ENCODE data around the gene BTBD19.
A peak's percentile ranks its signal among the peaks of the same experiment; 100 is the strongest.
"Not testable (repeated sequence)": the region's sequence is repeated elsewhere in the genome, so short reads cannot be mapped to it uniquely, and the experiment has no call there.

The BTBD19 gene, protein sequence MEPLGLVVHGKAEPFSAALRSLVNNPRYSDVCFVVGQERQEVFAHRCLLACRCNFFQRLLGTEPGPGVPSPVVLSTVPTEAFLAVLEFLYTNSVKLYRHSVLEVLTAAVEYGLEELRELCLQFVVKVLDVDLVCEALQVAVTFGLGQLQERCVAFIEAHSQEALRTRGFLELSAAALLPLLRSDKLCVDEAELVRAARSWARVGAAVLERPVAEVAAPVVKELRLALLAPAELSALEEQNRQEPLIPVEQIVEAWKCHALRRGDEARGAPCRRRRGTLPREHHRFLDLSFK

DNA sequence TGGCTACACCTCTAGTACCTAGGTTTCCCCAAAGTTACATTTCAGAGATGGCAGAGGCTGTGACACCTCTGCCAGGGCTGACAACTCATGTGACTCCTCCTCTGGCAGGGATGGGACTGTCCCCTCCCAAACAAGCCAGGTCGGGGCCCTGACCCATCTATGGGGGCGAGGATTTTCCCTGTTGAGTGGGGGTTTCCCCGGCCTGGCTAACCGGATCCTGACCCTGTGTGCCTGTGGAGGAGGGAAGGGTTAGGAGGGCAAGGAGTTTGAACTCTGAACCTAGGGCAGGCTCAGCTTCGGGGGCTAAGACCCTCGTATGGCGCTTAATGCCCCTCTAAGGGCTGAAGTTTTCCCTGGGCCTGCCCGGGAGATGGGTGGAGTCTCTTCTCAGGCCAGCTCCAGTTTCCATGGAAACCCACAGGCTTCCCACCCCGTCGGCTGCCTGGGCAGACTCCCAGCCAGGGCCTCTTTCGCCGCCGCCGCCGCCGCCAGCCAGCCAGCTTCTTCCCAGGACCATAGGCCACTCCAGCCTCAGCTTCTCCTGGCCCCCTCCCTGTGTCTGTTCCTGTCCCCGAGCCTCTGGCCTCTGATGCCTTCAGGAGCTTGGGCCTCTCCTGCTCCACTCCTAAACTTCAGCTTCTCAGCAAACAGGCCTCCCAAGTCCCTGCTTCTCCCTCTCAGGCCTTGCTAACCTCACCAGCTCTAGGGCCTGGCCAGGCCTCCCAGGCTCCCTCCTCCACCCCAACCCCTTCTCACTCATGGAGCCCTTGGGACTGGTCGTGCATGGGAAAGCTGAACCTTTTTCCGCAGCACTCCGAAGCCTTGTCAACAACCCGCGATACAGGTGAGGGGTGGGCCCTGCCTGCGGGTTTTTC, at the start of gene BTBD19:
BTBD19 (plus strand) TSS at position 461 of the 875 bp plus-strand sequence; CDS start at position 759, 298 bp downstream.
- peak; percentile 84 for DNase-seq

DNA sequence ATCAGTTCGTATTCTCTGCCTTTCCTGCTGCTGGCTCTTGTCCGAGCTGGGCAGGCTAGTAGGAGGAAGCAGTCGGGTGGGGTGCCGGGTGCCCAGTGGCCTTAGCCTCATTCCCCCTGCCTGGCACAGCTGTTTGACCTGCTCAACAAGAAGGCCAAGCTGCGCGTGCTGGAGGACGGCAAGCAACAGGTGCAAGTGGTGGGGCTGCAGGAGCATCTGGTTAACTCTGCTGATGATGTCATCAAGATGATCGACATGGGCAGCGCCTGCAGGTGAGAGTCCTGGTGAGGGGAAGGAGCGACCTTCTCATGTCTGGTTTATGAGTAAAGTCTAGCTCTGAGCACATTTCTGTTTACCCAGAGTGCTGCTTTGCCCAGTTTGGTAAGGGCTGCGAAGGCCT, 49.2 kb upstream of the BTBD19 start:
- no peak for DNase-seq

DNA sequence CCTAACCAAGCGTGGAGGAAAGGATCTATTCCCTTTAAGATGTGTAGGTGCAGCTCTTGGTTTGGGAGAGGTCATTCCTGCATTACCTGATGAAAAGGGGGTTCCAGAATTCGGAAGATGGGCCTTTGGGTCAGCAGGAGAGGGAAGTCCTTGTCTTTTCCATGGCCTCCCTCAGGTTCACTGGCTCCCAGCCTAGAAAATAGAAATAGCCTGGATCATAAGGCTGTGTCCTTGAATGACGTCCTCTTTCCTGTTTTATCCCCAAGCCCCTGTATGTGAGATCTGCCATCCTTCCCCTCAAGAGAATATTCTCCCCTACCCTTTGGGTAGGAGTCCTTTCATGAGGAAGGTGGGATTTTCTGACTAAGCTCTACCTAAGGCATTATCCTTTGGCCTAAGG, 47.4 kb upstream of the BTBD19 start:
- DNase-seq: no peak

DNA sequence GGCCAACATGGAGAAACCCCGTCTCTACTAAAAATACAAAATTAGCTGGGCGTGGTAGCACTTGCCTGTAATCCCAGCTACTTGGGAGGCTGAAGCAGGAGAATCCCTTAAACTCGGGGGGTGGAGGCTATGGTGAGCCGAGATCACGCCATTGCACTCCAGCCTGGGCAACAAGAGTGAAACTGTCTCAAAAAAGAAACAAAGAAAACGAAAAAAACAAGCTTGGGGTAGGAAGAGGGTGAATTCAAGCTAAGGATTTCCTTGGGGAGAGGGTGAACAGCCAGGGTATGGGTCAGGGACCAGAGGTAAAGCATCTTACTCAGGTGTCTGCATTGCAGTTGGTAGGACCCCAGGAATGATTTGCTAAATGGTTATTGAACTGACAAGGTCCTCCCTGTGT, 41.9 kb upstream of the BTBD19 start:
- DNase-seq: not testable (repeated sequence)

DNA sequence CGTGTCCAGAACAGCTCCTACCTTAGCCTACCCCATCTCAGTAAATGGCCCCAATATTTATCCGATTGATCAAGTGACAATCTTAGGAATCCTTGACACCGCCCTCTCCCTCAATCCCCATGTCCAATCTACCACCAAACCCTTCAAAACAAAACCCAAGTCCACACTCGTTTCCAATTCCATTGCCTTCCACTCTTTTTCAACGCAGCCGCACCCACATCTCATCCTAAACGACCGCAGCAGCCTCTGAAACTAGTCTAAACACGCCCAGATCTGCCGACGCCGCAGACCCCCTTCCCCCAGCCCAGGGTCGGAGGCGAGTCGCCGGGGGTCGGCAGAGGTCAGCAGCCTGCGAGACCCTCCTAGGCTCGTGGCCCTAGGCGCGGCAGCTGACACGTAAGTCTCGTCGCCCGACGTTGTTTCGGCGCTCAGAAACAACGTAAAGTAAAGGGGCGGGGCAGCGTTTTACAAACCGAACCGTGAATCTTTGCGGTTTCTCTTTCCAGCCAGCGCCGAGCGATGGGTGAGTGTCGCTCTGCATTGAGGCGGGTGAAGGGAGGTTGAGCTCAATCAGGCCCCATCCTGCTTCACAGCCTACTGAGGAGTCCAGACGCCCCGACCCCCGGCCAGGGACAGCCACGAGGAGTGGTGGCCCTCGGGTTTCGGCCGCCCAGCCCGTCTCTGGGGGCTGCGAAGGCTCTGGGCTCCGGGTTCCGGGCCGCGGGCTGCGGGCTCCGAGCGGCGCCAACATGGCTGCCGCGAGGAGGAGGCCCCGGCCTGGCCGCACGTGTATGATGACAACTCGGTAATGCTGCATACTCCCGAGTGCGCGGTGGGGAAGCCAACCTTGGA, 33.0 kb upstream of the BTBD19 start, which contains the start of gene RPS8:
RPS8 (plus strand) TSS at position 463 of the 852 bp plus-strand sequence; CDS start at position 520, 57 bp downstream.
- peak; percentile 92 for DNase-seq

DNA sequence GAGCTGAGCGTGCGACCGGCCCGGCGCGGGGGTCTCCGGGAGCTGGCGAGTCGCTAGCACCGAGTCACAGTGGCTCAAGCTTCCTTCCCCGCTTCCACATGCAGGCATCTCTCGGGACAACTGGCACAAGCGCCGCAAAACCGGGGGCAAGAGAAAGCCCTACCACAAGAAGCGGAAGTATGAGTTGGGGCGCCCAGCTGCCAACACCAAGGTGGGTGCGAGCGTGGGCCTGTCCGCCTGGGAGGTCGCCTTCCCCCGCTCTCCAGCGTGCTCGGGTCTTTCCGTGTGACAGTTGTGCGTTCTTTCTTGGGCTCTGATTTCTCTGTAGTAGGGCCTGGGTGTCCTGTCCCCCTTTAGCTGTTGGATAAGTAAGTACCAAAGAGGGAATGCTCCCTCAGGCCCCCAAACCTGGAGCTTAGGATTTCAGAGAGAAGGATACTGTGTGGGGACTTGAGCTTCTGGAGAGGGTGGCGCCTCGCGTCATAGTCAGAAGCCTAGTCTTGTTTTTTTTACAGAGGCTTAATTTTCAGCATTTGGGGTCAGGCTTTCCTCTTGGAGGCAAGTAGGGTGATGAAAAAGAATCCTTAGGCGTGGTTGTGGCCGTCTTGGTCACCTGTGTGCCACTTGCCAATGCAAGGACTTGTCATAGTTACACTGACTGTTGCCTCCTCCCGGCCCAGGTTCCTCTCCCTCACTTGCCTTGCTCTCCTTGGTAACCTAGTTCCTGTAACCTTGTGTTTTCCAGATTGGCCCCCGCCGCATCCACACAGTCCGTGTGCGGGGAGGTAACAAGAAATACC, 32.2 kb upstream of the BTBD19 start:
- DNase-seq: peak; percentile 38

DNA sequence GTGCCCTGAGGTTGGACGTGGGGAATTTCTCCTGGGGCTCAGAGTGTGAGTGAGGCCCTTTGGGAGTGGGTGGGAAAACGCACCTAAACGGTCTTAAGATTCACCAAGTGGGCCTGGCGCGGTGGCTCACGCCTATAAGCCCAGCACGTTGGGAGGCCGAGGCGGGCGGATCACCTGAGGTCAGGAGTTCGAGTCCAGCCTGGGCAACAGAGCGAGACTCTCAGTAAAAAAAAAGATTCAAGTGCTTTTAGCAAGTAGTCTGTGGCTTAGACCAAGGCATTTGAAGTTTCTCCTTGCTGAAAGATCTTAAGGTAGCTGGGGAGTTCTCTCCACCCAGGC, 31.6 kb upstream of the BTBD19 start:
- no peak for DNase-seq

DNA sequence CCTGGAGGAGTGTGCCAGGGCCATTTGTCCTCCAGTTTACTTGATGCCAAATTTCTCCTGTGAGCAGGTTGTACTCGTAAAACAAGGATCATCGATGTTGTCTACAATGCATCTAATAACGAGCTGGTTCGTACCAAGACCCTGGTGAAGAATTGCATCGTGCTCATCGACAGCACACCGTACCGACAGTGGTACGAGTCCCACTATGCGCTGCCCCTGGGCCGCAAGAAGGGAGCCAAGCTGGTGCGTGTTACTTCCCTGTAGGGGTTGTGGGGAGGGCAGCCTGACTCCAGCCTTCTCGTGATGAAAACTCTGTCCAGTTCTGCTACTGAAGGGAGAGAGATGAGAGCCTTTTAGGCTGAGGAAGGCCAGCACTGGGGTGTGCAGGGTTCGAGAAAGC, 30.8 kb upstream of the BTBD19 start:
- no peak for DNase-seq

DNA sequence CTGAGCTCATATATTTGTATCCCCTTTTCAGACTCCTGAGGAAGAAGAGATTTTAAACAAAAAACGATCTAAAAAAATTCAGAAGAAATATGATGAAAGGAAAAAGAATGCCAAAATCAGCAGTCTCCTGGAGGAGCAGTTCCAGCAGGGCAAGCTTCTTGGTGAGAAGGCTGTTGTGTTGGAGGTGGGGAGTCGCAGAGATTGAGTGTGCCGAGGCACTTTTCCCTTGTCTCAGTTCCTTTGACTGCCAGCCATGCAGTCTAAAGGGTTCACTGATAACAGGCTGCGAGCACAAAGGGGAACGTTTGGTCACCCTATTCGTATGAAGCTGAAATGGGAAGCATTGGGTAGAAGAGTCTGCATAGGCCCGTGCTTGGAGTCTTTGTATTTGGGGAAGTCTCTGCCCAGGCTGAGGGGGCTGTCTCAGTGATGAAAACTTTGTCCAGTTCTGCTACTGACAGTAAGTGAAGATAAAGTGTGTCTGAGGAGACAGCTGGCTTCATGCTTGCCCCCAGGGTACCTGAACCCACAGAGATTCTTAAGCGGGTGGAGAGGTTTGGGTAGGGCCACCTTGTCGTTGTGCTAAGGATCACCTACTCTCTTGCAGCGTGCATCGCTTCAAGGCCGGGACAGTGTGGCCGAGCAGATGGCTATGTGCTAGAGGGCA, 30.2 kb upstream of the BTBD19 start:
- no peak for DNase-seq

DNA sequence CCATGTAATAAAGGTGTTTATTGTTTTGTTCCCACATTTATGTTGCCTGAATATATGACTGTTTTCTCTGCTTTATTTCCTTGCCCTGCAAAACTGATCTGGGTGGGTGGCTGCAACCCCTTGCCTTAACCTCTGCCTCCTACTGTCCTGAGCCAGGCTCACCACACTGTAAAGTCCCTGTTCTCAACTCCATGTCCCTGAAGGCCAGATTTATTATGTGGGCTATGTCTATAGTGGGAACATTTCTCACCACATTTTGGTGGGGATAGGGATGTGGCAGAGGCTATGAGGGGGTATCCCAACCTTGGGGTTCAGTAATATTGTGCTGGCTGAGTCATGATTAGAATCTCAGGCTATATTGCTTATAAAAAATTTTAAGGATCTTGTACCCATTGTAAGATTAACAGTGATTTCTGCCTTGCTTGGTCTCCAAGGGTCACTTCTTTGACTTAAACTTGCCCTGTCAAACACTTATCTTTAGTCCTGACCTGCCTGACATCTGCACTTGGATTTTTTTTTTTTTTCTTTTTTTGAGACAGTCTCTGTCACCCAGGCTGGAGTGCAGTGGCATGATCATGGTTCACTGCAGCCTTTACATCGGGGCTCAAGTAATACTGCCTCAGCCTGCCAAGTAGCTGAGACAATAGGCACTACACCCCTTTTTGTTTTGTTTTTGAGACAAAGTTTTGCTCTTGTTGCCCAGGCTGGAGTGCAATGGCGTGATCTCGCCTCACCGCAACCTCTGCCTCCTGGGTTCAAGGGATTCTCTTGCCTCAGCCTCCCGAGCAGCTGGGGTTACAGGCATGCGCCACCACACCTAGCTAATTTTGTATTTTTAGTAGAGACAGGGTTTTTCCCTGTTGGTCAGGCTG, 29.4 kb upstream of the BTBD19 start:
- no peak for DNase-seq

DNA sequence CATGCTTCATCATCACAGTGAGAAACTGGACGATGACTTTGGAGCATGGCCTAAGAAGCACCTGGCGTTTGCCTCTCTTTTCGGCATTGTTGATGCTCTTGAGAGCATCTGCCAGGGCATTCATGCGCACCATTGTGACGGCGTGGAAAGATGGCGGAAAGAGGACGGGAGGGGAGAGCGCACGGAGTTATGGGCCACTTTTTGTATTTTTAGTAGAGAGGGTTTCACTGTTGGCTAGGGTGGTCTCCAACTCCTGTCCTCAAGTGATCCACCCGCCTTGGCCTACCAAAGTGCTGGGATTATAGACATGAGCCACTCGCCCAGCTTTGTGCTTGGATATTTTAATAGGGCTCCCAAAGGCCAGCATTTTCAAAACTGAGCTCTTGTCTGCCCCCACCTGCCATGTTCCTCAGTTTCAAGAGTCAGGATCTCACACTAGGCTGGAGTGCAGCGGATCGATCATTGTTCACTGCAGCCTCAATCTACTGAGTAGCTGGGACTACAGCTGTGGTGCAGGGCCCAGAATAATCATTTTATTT, 27.7 kb upstream of the BTBD19 start:
- no peak for DNase-seq

DNA sequence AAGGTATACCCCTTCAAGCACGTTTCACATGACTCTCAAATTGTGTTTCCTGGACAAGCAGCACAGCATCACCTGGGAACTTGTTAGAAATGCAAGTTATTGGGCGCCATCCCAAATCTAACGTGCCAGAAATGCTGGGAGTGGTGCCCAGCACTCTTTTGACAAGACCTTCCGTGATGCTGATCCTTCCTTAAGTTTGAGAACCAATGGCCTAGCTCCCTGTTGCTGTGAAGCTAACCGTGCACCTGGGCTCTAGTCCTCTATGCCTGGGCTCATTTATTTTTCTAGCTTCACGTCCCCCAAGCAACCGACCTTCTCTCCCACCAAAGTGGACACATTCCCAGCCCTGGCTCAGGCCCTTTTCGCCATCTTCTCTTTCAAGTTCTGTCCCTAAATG, 24.6 kb upstream of the BTBD19 start:
- no peak for DNase-seq

DNA sequence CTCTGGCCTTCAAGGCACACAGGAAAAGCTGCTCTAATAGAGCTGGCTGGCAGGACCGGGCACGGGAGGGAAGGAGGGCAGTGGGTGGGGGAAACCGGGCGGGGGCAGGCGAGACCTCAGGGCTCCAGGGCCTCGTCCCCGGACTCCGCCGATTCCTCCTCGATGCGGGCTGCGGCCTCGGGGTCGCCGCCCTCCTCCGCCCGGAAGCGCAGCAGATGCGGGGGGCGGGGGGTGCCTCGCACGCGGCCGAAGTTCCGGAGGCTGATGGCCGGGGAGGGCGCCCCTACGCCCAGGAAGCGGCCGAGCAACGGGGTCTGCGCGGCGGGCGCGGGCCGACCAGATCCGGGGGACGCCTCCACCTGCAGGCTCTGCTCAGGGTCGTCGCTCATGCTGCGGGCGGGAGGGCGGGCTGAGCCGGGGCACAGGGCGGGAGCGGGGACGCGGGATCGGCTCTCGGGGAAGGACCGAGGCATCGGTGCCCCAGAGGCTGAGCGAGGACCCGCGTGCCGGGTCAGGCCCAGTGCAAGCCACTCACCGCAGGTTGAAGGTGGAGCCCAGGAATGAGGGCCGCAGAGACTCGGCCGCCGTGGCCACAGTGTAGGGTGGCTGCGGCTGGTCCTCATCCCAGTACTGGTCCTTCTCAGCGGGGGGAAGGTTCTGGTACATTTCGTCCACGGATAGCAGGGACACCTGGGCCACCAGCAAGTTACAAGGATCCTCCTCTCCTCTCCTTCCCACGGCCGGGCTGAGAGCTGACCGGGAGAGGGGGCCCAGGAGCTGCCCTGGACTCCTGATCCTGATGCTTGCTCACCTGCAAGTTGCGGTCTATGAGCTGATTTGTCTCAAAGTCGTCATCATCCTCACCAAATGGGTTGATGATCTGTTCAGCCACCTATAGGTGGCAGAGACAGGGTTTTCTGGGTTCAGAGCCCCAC, 24.0 kb upstream of the BTBD19 start:
- DNase-seq: peak; percentile 44

DNA sequence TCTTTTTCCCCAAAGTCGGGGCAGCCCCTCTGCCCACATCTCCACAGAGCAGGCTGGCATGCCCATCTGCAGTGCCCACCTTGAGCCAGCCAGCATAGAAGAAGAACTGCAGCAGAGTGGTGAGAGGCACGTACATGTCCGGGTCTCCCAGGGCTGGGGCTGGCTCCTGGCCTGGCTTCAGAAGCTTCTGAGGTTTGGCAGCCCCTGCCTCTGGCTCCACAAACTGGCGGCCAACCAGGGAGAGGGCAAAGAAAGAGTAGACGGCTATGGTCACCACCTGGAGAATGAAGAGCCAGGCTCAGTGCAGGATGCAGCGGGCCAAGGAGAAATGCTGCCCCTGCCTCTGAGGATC, 23.3 kb upstream of the BTBD19 start:
- DNase-seq: no peak

DNA sequence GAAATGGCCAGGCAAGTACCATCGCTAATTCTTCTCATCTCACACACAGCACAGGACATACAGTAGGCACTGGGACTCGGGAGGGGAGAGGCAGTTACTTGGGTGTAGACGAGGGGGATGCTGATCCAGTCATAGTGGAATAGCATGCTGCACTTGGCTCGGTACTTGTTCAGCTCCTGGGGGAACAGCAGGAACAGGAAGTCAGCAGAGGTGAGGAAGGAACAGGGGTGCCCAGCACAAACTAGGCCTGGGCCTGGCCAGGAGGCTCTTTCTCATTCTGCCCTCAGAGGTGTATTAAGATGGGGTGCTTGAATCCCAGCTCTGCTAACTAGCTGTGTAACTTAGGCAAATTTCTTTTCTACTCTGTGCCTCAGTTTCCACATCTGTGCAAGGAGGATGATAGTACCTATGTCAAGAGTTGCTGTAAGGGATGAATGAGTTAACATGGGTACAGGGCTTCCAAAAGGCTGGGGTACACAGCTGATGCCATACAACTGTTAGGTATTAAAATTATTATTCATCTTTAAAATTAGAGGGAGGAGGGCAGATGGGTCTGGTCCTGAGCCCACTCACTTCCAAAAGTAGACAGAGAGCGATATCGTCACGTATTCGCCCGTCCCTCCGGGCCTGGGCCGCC, 22.7 kb upstream of the BTBD19 start:
- DNase-seq: no peak

DNA sequence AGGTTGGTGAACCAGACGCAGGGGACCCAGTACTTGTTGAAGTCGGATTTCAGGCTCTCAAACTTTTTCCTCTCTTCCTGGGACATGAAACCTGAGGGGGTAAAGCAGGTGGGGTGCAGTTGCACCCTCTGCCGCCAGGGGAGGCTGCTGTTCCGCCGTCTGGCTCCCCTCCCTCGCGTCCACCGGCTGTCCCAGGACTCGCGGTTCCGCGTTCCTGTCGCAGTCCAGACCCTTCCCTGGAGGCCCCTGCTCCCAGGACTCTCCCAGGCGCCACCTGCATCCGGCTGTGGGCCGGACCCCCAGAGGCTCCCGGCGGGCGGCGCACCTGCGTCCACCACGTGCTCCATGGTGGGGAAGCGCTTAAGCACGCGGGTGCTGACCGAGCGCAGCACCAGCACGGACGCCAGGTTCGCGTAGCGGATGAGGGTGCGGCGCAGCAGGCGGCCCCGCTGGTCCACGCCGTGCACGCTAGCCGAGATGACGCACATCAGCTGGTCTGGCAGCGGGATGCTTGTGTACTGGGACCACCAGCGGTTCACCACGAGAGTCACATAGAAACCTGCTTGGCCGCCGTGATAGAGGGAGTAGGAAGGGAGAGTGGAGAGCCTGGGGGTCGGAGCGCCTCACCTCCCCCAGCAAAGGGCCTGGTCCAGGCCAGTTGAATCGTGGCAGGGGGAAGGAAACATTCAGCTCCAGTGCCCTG, 22.0 kb upstream of the BTBD19 start:
- DNase-seq: peak; percentile 82

DNA sequence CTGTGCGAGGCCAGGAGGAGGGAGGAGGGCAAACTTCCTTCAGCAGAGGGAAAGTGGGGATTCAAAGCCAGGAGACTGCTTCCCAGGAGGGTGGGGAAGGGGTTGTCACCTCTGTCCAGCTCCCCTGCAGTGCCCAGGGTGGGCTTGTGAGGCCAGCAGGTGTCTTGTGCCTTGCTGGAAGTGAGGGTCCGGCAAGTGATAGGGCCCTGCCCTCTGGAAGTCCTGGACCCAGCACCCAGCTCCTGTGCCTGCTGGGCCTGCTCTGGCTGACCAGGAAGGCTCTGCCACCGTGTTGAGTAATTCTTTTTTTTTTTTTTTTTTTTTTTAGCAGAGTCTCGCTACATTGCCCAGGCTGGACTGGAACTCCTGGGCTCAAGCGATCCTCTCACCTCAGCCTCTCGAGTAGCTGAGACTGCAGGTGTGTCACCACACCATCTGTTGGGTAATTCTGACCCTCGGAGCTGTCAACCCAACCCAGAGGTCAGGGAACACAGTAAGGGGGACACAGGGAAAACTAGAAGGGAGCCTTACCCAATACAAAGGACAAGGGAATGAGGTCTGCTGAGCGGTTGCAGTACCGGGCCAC, 21.4 kb upstream of the BTBD19 start:
- DNase-seq: no peak

DNA sequence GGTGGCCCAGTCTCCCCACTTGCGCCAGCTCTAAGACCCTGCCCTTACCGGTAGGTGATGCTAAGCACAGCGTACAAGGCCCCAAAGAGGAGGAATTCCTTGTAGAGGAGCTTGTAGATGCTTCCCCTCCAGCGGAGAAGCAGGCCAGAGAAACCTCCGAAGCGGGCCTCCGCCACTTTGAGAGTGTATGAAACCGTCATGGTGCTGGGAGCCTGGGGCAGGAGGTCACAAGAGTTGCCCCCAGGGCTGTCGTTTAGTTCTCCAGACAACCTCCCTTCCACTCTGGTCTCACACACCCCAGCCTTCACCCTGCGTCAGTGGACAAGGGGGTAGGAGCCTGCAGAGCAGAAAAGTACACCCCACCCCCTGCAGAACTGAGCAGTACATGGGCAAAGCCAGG, 20.8 kb upstream of the BTBD19 start:
- no peak for DNase-seq
